ENCODE results near the gene CDH18. TPM values are rescaled to one million over a fixed set of nuclear protein-coding genes. Genes with fewer than 3 reads are reported as not detected.

CDH18 gene
- total and polyA plus RNA-seq, 2 donors (not counting 3 experiments of a cell fraction or from before 2014, with no cell fraction given) = 0.06 TPM; not detected in 1

DNA sequence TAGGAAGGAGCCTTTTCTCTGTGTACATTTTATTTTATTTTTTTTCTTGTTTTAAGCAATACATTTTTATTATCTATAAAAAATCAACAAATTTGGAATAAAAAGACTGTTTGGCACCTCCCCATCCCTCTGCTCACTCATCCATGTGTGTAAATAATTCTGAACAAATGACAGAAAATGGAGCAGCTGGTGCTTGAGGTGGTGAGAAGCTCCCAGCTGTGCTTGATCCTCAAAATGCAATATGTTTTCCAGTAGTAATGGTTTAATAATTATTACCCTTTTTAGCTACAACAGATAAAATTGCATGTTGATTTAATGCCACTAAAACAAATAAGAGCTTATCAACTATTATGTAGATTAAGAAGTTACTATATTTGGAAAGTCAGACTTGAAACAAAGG, 132.5 kb downstream of the CDH18 start:
- Histone ChIP-seq H3K9ac (replicated peaks; ENCODE audit: extremely low read depth, insufficient read depth, low read length) (no peak overlapping the region), H3K36me3 (ENCODE audit: control insufficient read depth in 2 of 2, extremely low read depth in 1 of 2, insufficient read depth in 2 of 2, low read length in 2 of 2) (no peaks in the 10 kb centered on the region), H3K27ac (ENCODE audit: insufficient read depth, low read depth, low read length) (no peak overlapping the region), H3K79me2 (ENCODE audit: control insufficient read depth, insufficient read depth, low read length) (no peaks in the 10 kb centered on the region), H3K9me1 (replicated peaks; ENCODE audit: control insufficient read depth, extremely low read depth, insufficient read depth, low read length) (no peaks in the 10 kb centered on the region), H3K9me3 (replicated peaks; ENCODE audit: control insufficient read depth, insufficient read depth, low read length) (no peaks in the 10 kb centered on the region), H3K4me1 (ENCODE audit: control insufficient read depth, extremely low read depth, insufficient read depth, low read length) (no peaks in the 10 kb centered on the region), H2AFZ (ENCODE audit: low read depth, low read length) (no peak overlapping the region), H3K4me2 (ENCODE audit: insufficient read depth, low read length) (no peak overlapping the region), H3K27me3 (ENCODE audit: control insufficient read depth in 2 of 2, insufficient read depth in 2 of 2, low read length in 2 of 2) (no peaks in the 10 kb centered on the region), H4K20me1 (replicated peaks; ENCODE audit: control insufficient read depth, extremely low read depth, insufficient read depth, low read length) (no peaks in the 10 kb centered on the region), H3K4me3 (replicated peaks in 1 of 3; ENCODE audit: insufficient read depth in 1 of 3, low read depth in 1 of 3, low read length in 3 of 3) (no peak overlapping the region)
- FAIRE-seq (no peak), DNase-seq (ENCODE audit: low read depth, low spot score) (no peak)
- intact Hi-C loops (cut with micrococcal nuclease) = no loop called here
- no TSS peak for BruUV-seq (replicated peaks)
- dilution Hi-C loops (cut with MboI; ENCODE audit: extremely low pct_ligation_motif_present, low sequenced_read_pairs) = no loop called here
- ChIA-PET POLR2A (no interaction called here), CTCF (no interaction called here)
- TF ChIP-seq POLR2AphosphoS5 (IDR thresholded peaks at IDR 0.05; ENCODE audit: insufficient read depth, low read depth, low read length) = no peak
- TF ChIP-seq, protein P1, sequence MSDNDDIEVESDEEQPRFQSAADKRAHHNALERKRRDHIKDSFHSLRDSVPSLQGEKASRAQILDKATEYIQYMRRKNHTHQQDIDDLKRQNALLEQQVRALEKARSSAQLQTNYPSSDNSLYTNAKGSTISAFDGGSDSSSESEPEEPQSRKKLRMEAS (IDR thresholded peaks at IDR 0.05; ENCODE audit: insufficient read depth, insufficient read length) = no peak
- no peak for TF ChIP-seq POLR2A (IDR thresholded peaks at IDR 0.05; ENCODE audit: low read depth, low read length)
- TF ChIP-seq JUN (IDR thresholded peaks at IDR 0.05; ENCODE audit: borderline replicate concordance, insufficient read depth, insufficient read length, low read depth) = no peak
- TF ChIP-seq GATA2 (IDR thresholded peaks at IDR 0.05; ENCODE audit: insufficient read depth, insufficient read length, low read depth, low read length) = no peak
- no peak for TF ChIP-seq MYC (IDR thresholded peaks at IDR 0.05; ENCODE audit: low read depth, low read length)
- no peak for TF ChIP-seq FOS (IDR thresholded peaks at IDR 0.05; ENCODE audit: borderline replicate concordance, insufficient read depth, low read length)
- TF ChIP-seq, protein P2, sequence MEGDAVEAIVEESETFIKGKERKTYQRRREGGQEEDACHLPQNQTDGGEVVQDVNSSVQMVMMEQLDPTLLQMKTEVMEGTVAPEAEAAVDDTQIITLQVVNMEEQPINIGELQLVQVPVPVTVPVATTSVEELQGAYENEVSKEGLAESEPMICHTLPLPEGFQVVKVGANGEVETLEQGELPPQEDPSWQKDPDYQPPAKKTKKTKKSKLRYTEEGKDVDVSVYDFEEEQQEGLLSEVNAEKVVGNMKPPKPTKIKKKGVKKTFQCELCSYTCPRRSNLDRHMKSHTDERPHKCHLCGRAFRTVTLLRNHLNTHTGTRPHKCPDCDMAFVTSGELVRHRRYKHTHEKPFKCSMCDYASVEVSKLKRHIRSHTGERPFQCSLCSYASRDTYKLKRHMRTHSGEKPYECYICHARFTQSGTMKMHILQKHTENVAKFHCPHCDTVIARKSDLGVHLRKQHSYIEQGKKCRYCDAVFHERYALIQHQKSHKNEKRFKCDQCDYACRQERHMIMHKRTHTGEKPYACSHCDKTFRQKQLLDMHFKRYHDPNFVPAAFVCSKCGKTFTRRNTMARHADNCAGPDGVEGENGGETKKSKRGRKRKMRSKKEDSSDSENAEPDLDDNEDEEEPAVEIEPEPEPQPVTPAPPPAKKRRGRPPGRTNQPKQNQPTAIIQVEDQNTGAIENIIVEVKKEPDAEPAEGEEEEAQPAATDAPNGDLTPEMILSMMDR (IDR thresholded peaks at IDR 0.05; ENCODE audit: extremely low read depth in 1 of 2, insufficient read depth in 1 of 2, low read depth in 1 of 2, low read length in 2 of 2) = no peak
- TF ChIP-seq EZH2 (IDR thresholded peaks at IDR 0.05; ENCODE audit: borderline replicate concordance, low read depth, low read length, severe bottlenecking) = no peak

All from endothelial cell of umbilical vein (primary cell).